Naive thymus-derived CD4-positive, alpha-beta T cell (primary cell): Measurements from ENCODE around the gene KCNN4. TPM values are rescaled to one million over a fixed set of nuclear protein-coding genes. Genes with fewer than 3 reads are reported as not detected.

ENCODE experiments used
- ATAC-seq: fragments of 150-1000 bp; cut with Tn5 transposase; 2 replicates; pipeline ENCODE4 v1.10.0; 2021; ENCODE audit warnings: mild to moderate bottlenecking, moderate library complexity
- CTCF ChIA-PET: fragments of 350-600 bp; sonication (Branson Sonifier 250); formaldehyde crosslinking; loops from one replicate; lab custom pipeline; 2021; ENCODE audit warnings: antibody characterized with exemption; lab: Charles Lee
- POLR2A ChIA-PET: fragments of 350-600 bp; sonication (Branson Sonifier 250); formaldehyde crosslinking; loops from one replicate; lab custom pipeline; 2021; ENCODE audit warnings: antibody characterized with exemption, inconsistent platforms; lab: Charles Lee
- DNase-seq, 9 donors: peaks; one replicate each; pipeline versions ENCODE4 v3.0.0 to v3.0.0-alpha.2; 2020 to 2022; ENCODE audit warnings: mixed read lengths in 1 of 9
- H3K27ac ChIP-seq: one replicate; pipeline ENCODE4 v1.7.0; 2013; ENCODE audit warnings: mild to moderate bottlenecking, low read depth, low read length, moderate library complexity
- H3K27me3 ChIP-seq, 2 donors: one replicate each; pipeline ENCODE4 v1.7.0; 2013; ENCODE audit warnings: low read length in 2 of 2, mild to moderate bottlenecking in 2 of 2, moderate library complexity in 2 of 2; ENCODE audit not compliant: control insufficient read depth in 2 of 2, insufficient read depth in 2 of 2
- H3K36me3 ChIP-seq, 3 experiments: 1 replicate in 2 of 3; 2 replicates in 1 of 3; pipeline ENCODE4 v1.7.0; 2013; ENCODE audit warnings: low read length in 3 of 3, mild to moderate bottlenecking in 3 of 3, moderate library complexity in 1 of 3; ENCODE audit not compliant: insufficient read depth in 3 of 3, control insufficient read depth in 2 of 3
- H3K4me1 ChIP-seq, 2 donors: one replicate each; pipeline ENCODE4 v1.7.0; 2013; ENCODE audit warnings: low read length in 2 of 2, mild to moderate bottlenecking in 2 of 2, moderate library complexity in 1 of 2; ENCODE audit not compliant: control insufficient read depth in 2 of 2, insufficient read depth in 2 of 2
- H3K4me3 ChIP-seq: 2 replicates; pipeline ENCODE4 v1.7.0; 2013; ENCODE audit warnings: mild to moderate bottlenecking, low read length
- H3K9me3 ChIP-seq, 3 experiments: 1 replicate in 2 of 3; 2 replicates in 1 of 3; pipeline ENCODE4 v1.7.0; 2013; ENCODE audit warnings: low read length in 3 of 3; ENCODE audit not compliant: control insufficient read depth in 2 of 3
- H3K27ac Mint-ChIP-seq, 9 donors: one replicate each; pipeline ENCODE4 v1.8.0; 2020 to 2022; ENCODE audit warnings: mixed read lengths in 9 of 9, mild to moderate bottlenecking in 8 of 9, moderate library complexity in 5 of 9, inconsistent platforms in 2 of 9
- H3K27me3 Mint-ChIP-seq, 5 donors: one replicate each; pipeline ENCODE4 v1.8.0; 2021 to 2022; ENCODE audit warnings: mixed read lengths in 5 of 5, mild to moderate bottlenecking in 1 of 5
- H3K36me3 Mint-ChIP-seq, 5 donors: one replicate each; pipeline ENCODE4 v1.8.0; 2020 to 2022; ENCODE audit warnings: mixed read lengths in 5 of 5, mild to moderate bottlenecking in 3 of 5, inconsistent platforms in 1 of 5
- H3K4me1 Mint-ChIP-seq, 7 donors: one replicate each; pipeline ENCODE4 v1.8.0; 2020 to 2022; ENCODE audit warnings: mixed read lengths in 7 of 7, mild to moderate bottlenecking in 3 of 7, inconsistent platforms in 1 of 7
- H3K4me3 Mint-ChIP-seq, 10 donors: one replicate each; pipeline ENCODE4 v1.8.0; 2020 to 2022; ENCODE audit warnings: mild to moderate bottlenecking in 10 of 10, mixed read lengths in 10 of 10, moderate library complexity in 6 of 10, inconsistent platforms in 2 of 10
- H3K9me3 Mint-ChIP-seq, 11 donors: one replicate each; pipeline ENCODE4 v1.8.0; 2020 to 2022; ENCODE audit warnings: mixed read lengths in 11 of 11, mild to moderate bottlenecking in 4 of 11, inconsistent platforms in 1 of 11, moderate library complexity in 1 of 11
- intact Hi-C, 2 donors: fragments of 100-400 bp; cut with micrococcal nuclease; formaldehyde crosslinking; loops; one replicate each; pipeline ENCODE4 v1.15.1; 2023
- polyA plus RNA-seq, 2 donors: library from polyadenylated mRNA; unstranded; fragments of 300-500 nt; fragmentation: Illumina TruSeq; gene quantifications; one replicate each; pipeline ENCODE4 v1.2.3, GENCODE V29; 2021
- total RNA-seq, 6 experiments: library from RNA in 5 of 6; stranded (reverse) in 5 of 6; gene quantifications; 1 replicate in 5 of 6; 2 replicates in 1 of 6; pipeline ENCODE4 v1.2.3 and lab custom pipeline; 2021 to 2026

The KCNN4 gene
- total and polyA plus RNA-seq, 7 experiments from 2014 or later: 8.1 to 53.4 (median 17.3) TPM

GRCh38 chr19:43749152-43749551 is 31.6 kb downstream of the KCNN4 start:
- Histone ChIP-seq H3K9me3 (no peaks in the 10 kb centered on the region), H3K4me1 (peaks cover 20% of the 10 kb centered on the region in 2 donors), H3K27me3 (no peaks in the 10 kb centered on the region), H3K4me3 (no peak overlapping the region), H3K36me3 (peaks cover 6 to 72% (median 11%) of the 10 kb centered on the region in 3 experiments), H3K27ac (no peak overlapping the region)
- CTCF ChIA-PET: interaction anchor here (1.3 kb wide), 1 partner anchor 30 kb away, joined by 3 read pairs; no protein-coding TSS in a partner anchor
- Mint-ChIP-seq H3K4me3 (no peak overlapping the region), H3K27ac (peak overlapping the region in 6 of 9 donors; percentile 11 to 87 (median 56)), H3K27me3 (no peaks in the 10 kb centered on the region), H3K9me3 (no peaks in the 10 kb centered on the region), H3K36me3 (peaks cover 17 to 51% (median 27%) of the 10 kb centered on the region in 5 donors), H3K4me1 (peaks cover 10 to 41% (median 37%) of the 10 kb centered on the region in 7 donors)
- no peak for DNase-seq
- intact Hi-C loops: no loop called here
- ATAC-seq: no peak
- POLR2A ChIA-PET: no interaction called here

GRCh38 chr19:43748685-43749084 is 32.1 kb downstream of the KCNN4 start:
- ChIA-PET CTCF (interaction anchor here (1.6 kb wide), 1 partner anchor 61 kb away, joined by 4 read pairs; no protein-coding TSS in a partner anchor), POLR2A (no interaction called here)
- DNase-seq: no peak
- Mint-ChIP-seq H3K27me3 (no peaks in the 10 kb centered on the region), H3K4me3 (no peak overlapping the region), H3K9me3 (no peaks in the 10 kb centered on the region), H3K36me3 (peaks cover 17 to 55% (median 31%) of the 10 kb centered on the region in 5 donors), H3K4me1 (peaks cover 7 to 36% (median 33%) of the 10 kb centered on the region in 7 donors), H3K27ac (peak overlapping the region in 5 of 9 donors; percentile 42 to 87 (median 60))
- intact Hi-C loops: no loop called here
- Histone ChIP-seq H3K27me3 (no peaks in the 10 kb centered on the region), H3K9me3 (no peaks in the 10 kb centered on the region), H3K27ac (no peak overlapping the region), H3K4me3 (no peak overlapping the region), H3K36me3 (peaks cover 6 to 77% (median 13%) of the 10 kb centered on the region in 3 experiments), H3K4me1 (peaks cover 16 to 17% of the 10 kb centered on the region in 2 donors)
- no peak for ATAC-seq

- Histone ChIP-seq H3K27me3 (no peaks in the 10 kb centered on the region), H3K27ac (peak overlapping the region; percentile 7), H3K36me3 (peaks cover 7 to 82% (median 18%) of the 10 kb centered on the region in 3 experiments), H3K4me1 (peaks cover 11 to 12% of the 10 kb centered on the region in 2 donors), H3K4me3 (no peak overlapping the region), H3K9me3 (no peaks in the 10 kb centered on the region)
- POLR2A ChIA-PET: interaction anchor here (0.5 kb wide), 1 partner anchor 36 kb away, joined by 3 read pairs; no protein-coding TSS in a partner anchor
- H3K4me1 Mint-ChIP-seq: peaks cover 7 to 35% (median 28%) of the 10 kb centered on the region in 7 donors
- ATAC-seq (no peak), DNase-seq (no peak)
- H3K36me3 Mint-ChIP-seq: peaks cover 17 to 55% (median 33%) of the 10 kb centered on the region in 5 donors
- H3K4me3 Mint-ChIP-seq: no peak overlapping the region
- H3K9me3 Mint-ChIP-seq: no peaks in the 10 kb centered on the region
- H3K27ac Mint-ChIP-seq: peak overlapping the region in 6 of 9 donors; percentile 6 to 87 (median 51)
- intact Hi-C loops: no loop called here
- H3K27me3 Mint-ChIP-seq: no peaks in the 10 kb centered on the region
- CTCF ChIA-PET: interaction anchor here (1.6 kb wide), 1 partner anchor 62 kb away, joined by 4 read pairs; no protein-coding TSS in a partner anchor
Observed at GRCh38 chr19:43748205-43748594, 32.6 kb downstream of the KCNN4 start.

DNA sequence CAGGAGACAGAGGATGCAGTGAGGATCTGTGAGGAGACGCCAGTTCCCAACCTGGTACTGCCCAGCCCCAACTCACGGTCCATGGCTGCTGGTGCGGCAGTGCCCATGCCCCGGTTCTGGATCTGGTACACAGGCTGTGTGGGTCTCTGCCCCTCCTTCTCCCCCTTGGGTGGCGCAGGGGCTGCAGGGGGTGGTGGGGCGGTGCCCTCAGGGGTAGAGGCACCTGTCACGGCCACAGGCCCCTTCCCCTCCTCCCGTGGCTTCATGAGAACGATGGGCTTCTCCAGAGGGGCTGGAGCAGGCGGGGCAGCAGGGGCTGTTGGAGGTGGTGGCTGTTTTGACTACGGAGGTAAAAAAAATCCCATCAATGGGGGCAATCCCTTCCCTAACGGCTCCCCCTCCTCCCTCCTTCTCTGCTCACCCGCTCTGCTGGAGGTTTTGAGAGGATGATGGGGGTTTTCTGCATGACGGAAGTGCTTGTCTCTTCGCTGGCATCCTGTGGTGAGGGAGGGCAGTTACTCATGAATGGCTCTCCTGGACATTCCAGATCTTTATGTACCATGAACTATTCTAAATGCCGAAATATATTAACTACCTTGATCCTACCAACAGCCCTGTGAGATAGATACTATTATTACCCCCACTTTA is 33.1 kb downstream of the KCNN4 start:
- peaks cover 10 to 86% (median 21%) of the 10 kb centered on the region in 3 experiments for H3K36me3 ChIP-seq
- Mint-ChIP-seq H3K27ac (peak overlapping the region in 7 of 9 donors; percentile 6 to 87 (median 42)), H3K4me3 (no peak overlapping the region), H3K36me3 (peaks cover 17 to 60% (median 36%) of the 10 kb centered on the region in 5 donors), H3K9me3 (peaks cover 0 to 1% (median 0%) of the 10 kb centered on the region in 11 donors), H3K27me3 (no peaks in the 10 kb centered on the region), H3K4me1 (peaks cover 7 to 30% (median 23%) of the 10 kb centered on the region in 7 donors)
- no peaks in the 10 kb centered on the region for H3K9me3 ChIP-seq
- no peaks in the 10 kb centered on the region for H3K27me3 ChIP-seq
- peak overlapping the region; percentile 7 for H3K27ac ChIP-seq
- H3K4me3 ChIP-seq: no peak overlapping the region
- DNase-seq (no peak), ATAC-seq (no peak)
- ChIA-PET POLR2A (interaction anchor here (0.5 to 1.0 kb wide), 2 partner anchors 32 to 37 kb away, joined by 3 read pairs; no protein-coding TSS in a partner anchor), CTCF (interaction anchor here (1.6 kb wide), 1 partner anchor 62 kb away, joined by 4 read pairs; no protein-coding TSS in a partner anchor)
- intact Hi-C loops: no loop called here
- H3K4me1 ChIP-seq: peaks cover 7 to 8% of the 10 kb centered on the region in 2 donors

GRCh38 chr19:43743059-43743458 is 37.7 kb downstream of the KCNN4 start:
- H3K4me3 Mint-ChIP-seq: peak overlapping the region in 1 of 10 donors; percentile 19
- POLR2A ChIA-PET: no interaction called here
- Histone ChIP-seq H3K9me3 (no peaks in the 10 kb centered on the region), H3K4me3 (no peak overlapping the region), H3K27ac (no peak overlapping the region), H3K36me3 (peaks cover 19 to 94% (median 32%) of the 10 kb centered on the region in 3 experiments), H3K4me1 (no peaks in the 10 kb centered on the region), H3K27me3 (no peaks in the 10 kb centered on the region)
- CTCF ChIA-PET: interaction anchor here (0.9 to 1.7 kb wide), 2 partner anchors 42 to 66 kb away, joined by 3 to 6 read pairs; no protein-coding TSS in a partner anchor
- H3K4me1 Mint-ChIP-seq: peaks cover 6 to 32% (median 13%) of the 10 kb centered on the region in 7 donors
- H3K9me3 Mint-ChIP-seq: peaks cover 0 to 3% (median 0%) of the 10 kb centered on the region in 11 donors
- peaks cover 15 to 75% (median 45%) of the 10 kb centered on the region in 5 donors for H3K36me3 Mint-ChIP-seq
- no peaks in the 10 kb centered on the region for H3K27me3 Mint-ChIP-seq
- intact Hi-C loops: no loop called here
- no peak overlapping the region for H3K27ac Mint-ChIP-seq
- no peak for ATAC-seq
- DNase-seq: no peak

- H3K4me1 ChIP-seq: no peaks in the 10 kb centered on the region
- no peak for DNase-seq
- H3K4me1 Mint-ChIP-seq: peaks cover 6 to 30% (median 13%) of the 10 kb centered on the region in 7 donors
- no peaks in the 10 kb centered on the region for H3K27me3 ChIP-seq
- ChIA-PET CTCF (interaction anchor here (0.7 to 1.4 kb wide), 5 partner anchors 10 to 69 kb away, joined by 3 to 4 read pairs (median 3); no protein-coding TSS in a partner anchor), POLR2A (interaction anchor here (0.6 kb wide), 1 partner anchor 44 kb away, joined by 5 read pairs; no protein-coding TSS in a partner anchor)
- peaks cover 17 to 73% (median 51%) of the 10 kb centered on the region in 5 donors for H3K36me3 Mint-ChIP-seq
- intact Hi-C loops: no loop called here
- H3K9me3 Mint-ChIP-seq: peaks cover 0 to 3% (median 0%) of the 10 kb centered on the region in 11 donors
- no peaks in the 10 kb centered on the region for H3K9me3 ChIP-seq
- peaks cover 19 to 92% (median 28%) of the 10 kb centered on the region in 3 experiments for H3K36me3 ChIP-seq
- no peak overlapping the region for H3K4me3 Mint-ChIP-seq
- no peak overlapping the region for H3K27ac ChIP-seq
- H3K27me3 Mint-ChIP-seq: no peaks in the 10 kb centered on the region
- H3K4me3 ChIP-seq: no peak overlapping the region
- peak overlapping the region in 2 of 9 donors; percentile 73 to 75 for H3K27ac Mint-ChIP-seq
- no peak for ATAC-seq
Observed at GRCh38 chr19:43741075-43741825, 39.5 kb downstream of the KCNN4 start.
